DOHH2 (cell line): ENCODE measurements around the gene RNF17.

ENCODE experiments used
- H3F3A ChIP-seq: fragments of 200-600 bp; sonication (generic), shearing (Covaris generic); 2 replicates; pipeline ENCODE4 v1.6.0; 2016; ENCODE audit warnings: antibody characterized with exemption, mild to moderate bottlenecking; ENCODE audit not compliant: control insufficient read depth, insufficient read depth
- H3K27ac ChIP-seq: fragments of 200-600 bp; sonication (generic); 2 replicates; pipeline ENCODE4 v1.5.1; 2014; ENCODE audit warnings: low read depth, mild to moderate bottlenecking, low read length, moderate library complexity
- H3K27me3 ChIP-seq: fragments of 200-600 bp; sonication (generic); 2 replicates; pipeline ENCODE4 v1.6.1; 2014; ENCODE audit warnings: mild to moderate bottlenecking, low read length, mixed read lengths; ENCODE audit not compliant: control insufficient read depth
- H3K36me3 ChIP-seq: fragments of 200-600 bp; sonication (generic); 2 replicates; pipeline ENCODE4 v1.6.1; 2014; ENCODE audit warnings: mild to moderate bottlenecking, low read length, moderate library complexity, mixed read lengths; ENCODE audit not compliant: control insufficient read depth
- H3K4me1 ChIP-seq: fragments of 200-600 bp; sonication (generic); 2 replicates; pipeline ENCODE4 v1.6.1; 2014; ENCODE audit warnings: mild to moderate bottlenecking, low read length, mixed read lengths; ENCODE audit not compliant: control insufficient read depth
- H3K4me2 ChIP-seq: fragments of 200-600 bp; sonication (generic); 2 replicates; pipeline ENCODE4 v1.6.0; 2014; ENCODE audit warnings: mild to moderate bottlenecking, low read length, moderate library complexity
- H3K4me3 ChIP-seq: fragments of 200-600 bp; sonication (generic); 2 replicates; pipeline ENCODE4 v1.5.1; 2014; ENCODE audit warnings: mild to moderate bottlenecking, low read length, mixed read lengths
- H3K79me2 ChIP-seq: fragments of 200-600 bp; sonication (generic); 2 replicates; pipeline ENCODE4 v1.6.1; 2014; ENCODE audit warnings: mild to moderate bottlenecking, low read length, mixed read lengths; ENCODE audit not compliant: control insufficient read depth
- H3K9me2 ChIP-seq: fragments of 200-600 bp; sonication (generic); replicated peaks from 2 replicates; pipeline ENCODE4 v1.6.1; 2014; ENCODE audit warnings: mild to moderate bottlenecking, low read length, mixed read lengths; ENCODE audit not compliant: control insufficient read depth
- H3K9me3 ChIP-seq: fragments of 200-600 bp; sonication (generic); 2 replicates; pipeline ENCODE4 v1.6.1; 2014; ENCODE audit warnings: antibody characterized with exemption, low read length, mixed read lengths; ENCODE audit not compliant: control insufficient read depth, insufficient read depth
- H4K20me1 ChIP-seq: fragments of 200-600 bp; sonication (generic); 2 replicates; pipeline ENCODE4 v1.6.0; 2014; ENCODE audit warnings: low read depth, mild to moderate bottlenecking, antibody characterized with exemption, low read length, moderate library complexity; ENCODE audit not compliant: control insufficient read depth, insufficient read depth
- CTCF ChIP-seq: fragments of 200-600 bp; sonication (generic); IDR thresholded peaks from one replicate; pipeline ENCODE4 v1.5.1; 2014; ENCODE audit warnings: antibody characterized with exemption, mild to moderate bottlenecking, low read depth, low read length; ENCODE audit not compliant: poor library complexity, severe bottlenecking
- EZH2phosphoT487 ChIP-seq: fragments of 200-600 bp; sonication (generic); IDR thresholded peaks from 2 replicates; pipeline ENCODE4 v1.6.1; 2017; ENCODE audit warnings: borderline replicate concordance, mild to moderate bottlenecking, antibody characterized with exemption, low read length, moderate library complexity, mixed read lengths

The RNF17 gene

GRCh38 chr13:24763596-24764275 lies at the start of gene RNF17:
TSS of gene RNF17 (plus strand) at chr13:24764169. CDS start at chr13:24764204, 35 bp downstream.
- Histone ChIP-seq H3K9me2 (no peaks in the 10 kb centered on the region), H3K4me1 (no peaks in the 10 kb centered on the region), H3K36me3 (no peaks in the 10 kb centered on the region), H3K27me3 (0 out of 2 replicates have a peak, but pooled peaks cover 3% of the 10 kb centered on the region), H4K20me1 (no peaks in the 10 kb centered on the region), H3K4me3 (no peak within 1 kb of the TSS), H3K9me3 (no peaks in the 10 kb centered on the region), H3F3A (no peaks in the 10 kb centered on the region), H3K4me2 (no peak within 1 kb of the TSS), H3K79me2 (no peaks in the 10 kb centered on the region), H3K27ac (no peak within 1 kb of the TSS)
- no peak for TF ChIP-seq EZH2phosphoT487
- TF ChIP-seq CTCF, result no peak

- Histone ChIP-seq H3F3A (no peaks in the 10 kb centered on the region), H3K9me2 (no peaks in the 10 kb centered on the region), H3K9me3 (no peaks in the 10 kb centered on the region), H3K4me1 (peaks cover 3% of the 10 kb centered on the region; the same call in 1 of the 2 replicates), H3K27me3 (peaks cover 3% of the 10 kb centered on the region; the same call in 1 of the 2 replicates), H4K20me1 (no peaks in the 10 kb centered on the region), H3K36me3 (no peaks in the 10 kb centered on the region), H3K4me3 (no peak overlapping the region), H3K79me2 (no peaks in the 10 kb centered on the region), H3K4me2 (no peak overlapping the region), H3K27ac (no peak overlapping the region)
- no peak for TF ChIP-seq EZH2phosphoT487
- no peak for TF ChIP-seq CTCF
Measured at GRCh38 chr13:24716011-24716410, 48.0 kb upstream of the RNF17 start.

- no peaks in the 10 kb centered on the region for H3K9me3 ChIP-seq
- H3K36me3 ChIP-seq, result no peaks in the 10 kb centered on the region
- H3K79me2 ChIP-seq, result no peaks in the 10 kb centered on the region
- H3K4me3 ChIP-seq, result no peak overlapping the region
- no peak overlapping the region for H3K4me2 ChIP-seq
- TF ChIP-seq CTCF (no peak), EZH2phosphoT487 (no peak)
- H4K20me1 ChIP-seq, result no peaks in the 10 kb centered on the region
- peaks cover 3% of the 10 kb centered on the region; the same call in 1 of the 2 replicates for H3K4me1 ChIP-seq
- no peak overlapping the region for H3K27ac ChIP-seq
- no peaks in the 10 kb centered on the region for H3F3A ChIP-seq
- no peaks in the 10 kb centered on the region for H3K9me2 ChIP-seq
- H3K27me3 ChIP-seq, result peaks cover 3% of the 10 kb centered on the region; the same call in 1 of the 2 replicates
Measured at GRCh38 chr13:24716446-24716845, 47.5 kb upstream of the RNF17 start.
